NB4 (cell line): Measurements from ENCODE around the gene ATXN1.

ENCODE experiments used
- DNase-seq: peaks from one replicate; pipeline ENCODE4 v3.0.0; 2010; ENCODE audit warnings: low read depth
- H3K4me3 ChIP-seq: one replicate; pipeline ENCODE4 v1.5.1; 2011; ENCODE audit warnings: mild to moderate bottlenecking, low read depth, low read length, moderate library complexity
- MYC ChIP-seq: IDR thresholded peaks from 2 replicates; pipeline ENCODE4 v1.6.1; 2011; ENCODE audit warnings: low read depth, low read length
- POLR2A ChIP-seq: IDR thresholded peaks from 2 replicates; pipeline ENCODE4 v1.6.1; 2011; ENCODE audit warnings: mild to moderate bottlenecking; ENCODE audit not compliant: insufficient read length; ENCODE audit errors: extremely low read depth
- TF ChIP-seq, protein P1 (sequence below): IDR thresholded peaks from one replicate; pipeline ENCODE4 v1.5.1; 2012; ENCODE audit warnings: low read depth, low read length
- TF ChIP-seq, protein P2 (sequence below): IDR thresholded peaks from 2 replicates; pipeline ENCODE4 v1.6.1; 2011; ENCODE audit warnings: low read depth, low read length

The ATXN1 gene

DNA sequence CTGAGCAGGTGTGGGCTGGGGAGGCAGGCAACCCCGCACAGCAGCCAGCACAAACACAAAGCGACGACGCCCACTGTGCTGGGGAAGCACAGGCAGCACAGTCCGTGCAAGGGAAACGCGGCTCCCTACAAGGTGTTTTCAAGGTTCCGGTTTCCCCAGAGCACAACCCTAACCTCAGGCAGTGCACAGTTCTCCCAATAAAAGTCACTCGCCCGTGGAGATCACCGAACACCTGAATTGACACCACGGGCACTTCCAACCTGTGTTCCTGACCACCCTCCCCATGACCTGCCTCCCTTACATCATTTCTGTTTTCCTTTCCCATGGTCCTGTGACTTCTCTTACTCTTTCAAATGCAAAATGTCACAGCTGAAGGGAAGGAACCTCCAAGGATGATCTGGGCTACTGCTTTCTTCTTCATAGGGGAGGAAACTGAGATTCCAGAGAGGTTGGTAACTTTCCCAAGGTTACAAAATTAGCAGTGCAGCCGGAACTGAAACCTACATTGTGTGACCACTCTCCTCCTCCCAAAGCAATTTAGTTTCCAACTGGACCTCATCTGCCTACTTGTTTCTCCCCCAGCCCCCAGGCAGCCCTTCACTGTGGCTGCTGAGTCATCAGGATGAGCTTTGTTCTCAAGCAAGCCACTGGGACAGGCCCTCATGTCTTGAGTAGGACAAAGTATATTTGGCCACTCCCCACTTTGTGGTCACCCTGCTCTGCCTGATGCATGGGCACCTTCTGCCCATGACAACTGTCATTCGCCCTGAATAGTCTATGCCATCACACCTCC is 125.3 kb downstream of the ATXN1 start:
- no peak overlapping the region for H3K4me3 ChIP-seq
- peak; percentile 93 for DNase-seq
- 0 out of 2 replicates have a peak, but pooled peaks have one; percentile 9 for TF ChIP-seq MYC
- TF ChIP-seq, protein P1, sequence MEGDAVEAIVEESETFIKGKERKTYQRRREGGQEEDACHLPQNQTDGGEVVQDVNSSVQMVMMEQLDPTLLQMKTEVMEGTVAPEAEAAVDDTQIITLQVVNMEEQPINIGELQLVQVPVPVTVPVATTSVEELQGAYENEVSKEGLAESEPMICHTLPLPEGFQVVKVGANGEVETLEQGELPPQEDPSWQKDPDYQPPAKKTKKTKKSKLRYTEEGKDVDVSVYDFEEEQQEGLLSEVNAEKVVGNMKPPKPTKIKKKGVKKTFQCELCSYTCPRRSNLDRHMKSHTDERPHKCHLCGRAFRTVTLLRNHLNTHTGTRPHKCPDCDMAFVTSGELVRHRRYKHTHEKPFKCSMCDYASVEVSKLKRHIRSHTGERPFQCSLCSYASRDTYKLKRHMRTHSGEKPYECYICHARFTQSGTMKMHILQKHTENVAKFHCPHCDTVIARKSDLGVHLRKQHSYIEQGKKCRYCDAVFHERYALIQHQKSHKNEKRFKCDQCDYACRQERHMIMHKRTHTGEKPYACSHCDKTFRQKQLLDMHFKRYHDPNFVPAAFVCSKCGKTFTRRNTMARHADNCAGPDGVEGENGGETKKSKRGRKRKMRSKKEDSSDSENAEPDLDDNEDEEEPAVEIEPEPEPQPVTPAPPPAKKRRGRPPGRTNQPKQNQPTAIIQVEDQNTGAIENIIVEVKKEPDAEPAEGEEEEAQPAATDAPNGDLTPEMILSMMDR = no peak

DNA sequence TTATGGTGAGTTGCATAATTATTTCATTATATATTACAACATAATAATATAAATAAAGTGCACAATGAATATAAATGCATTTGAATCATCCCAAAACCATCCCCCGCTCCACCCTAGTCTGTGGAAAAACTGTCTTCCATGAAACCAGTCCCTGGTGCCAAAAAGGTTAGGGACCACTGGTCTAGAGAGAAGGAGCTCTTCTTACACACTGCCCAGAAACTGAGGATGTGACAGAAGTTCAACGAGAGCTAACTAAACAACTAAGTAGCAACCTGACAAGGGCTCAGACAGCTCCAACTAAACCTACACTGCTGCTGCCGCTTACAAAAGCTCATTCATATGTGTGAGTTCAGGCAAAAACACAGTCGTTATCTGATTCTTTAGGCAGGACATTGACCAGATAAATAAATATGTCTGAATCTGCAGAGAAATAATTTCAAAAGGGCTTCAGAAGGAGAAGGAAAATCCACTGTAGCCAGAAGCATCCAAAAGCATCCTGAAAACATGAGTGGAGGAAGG is 125.9 kb downstream of the ATXN1 start:
- H3K4me3 ChIP-seq = no peak overlapping the region
- TF ChIP-seq, protein P1 = no peak
- DNase-seq = no peak

DNA sequence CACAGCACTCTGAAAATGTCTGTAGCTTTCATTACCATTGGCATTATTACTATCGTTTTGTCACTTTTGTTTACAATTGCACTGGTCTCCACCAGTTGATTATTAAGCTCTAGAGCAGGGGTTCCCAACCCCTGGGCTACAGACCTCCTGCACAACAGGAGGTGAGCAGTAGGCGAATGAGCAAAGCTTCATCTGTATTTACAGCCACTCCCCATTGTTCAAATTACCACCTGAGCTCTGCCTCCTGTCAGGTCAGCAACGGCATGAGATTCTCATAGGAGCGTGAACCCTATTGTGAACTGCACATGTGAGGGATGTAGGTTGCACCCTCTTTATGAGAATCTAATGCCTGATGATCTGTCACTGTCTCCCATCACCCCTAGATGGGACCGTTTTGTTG is 126.4 kb downstream of the ATXN1 start:
- H3K4me3 ChIP-seq = no peak overlapping the region
- TF ChIP-seq, protein P2, sequence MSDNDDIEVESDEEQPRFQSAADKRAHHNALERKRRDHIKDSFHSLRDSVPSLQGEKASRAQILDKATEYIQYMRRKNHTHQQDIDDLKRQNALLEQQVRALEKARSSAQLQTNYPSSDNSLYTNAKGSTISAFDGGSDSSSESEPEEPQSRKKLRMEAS = no peak
- TF ChIP-seq MYC = no peak
- no peak for TF ChIP-seq POLR2A
- TF ChIP-seq, protein P1 = no peak
- no peak for DNase-seq

DNA sequence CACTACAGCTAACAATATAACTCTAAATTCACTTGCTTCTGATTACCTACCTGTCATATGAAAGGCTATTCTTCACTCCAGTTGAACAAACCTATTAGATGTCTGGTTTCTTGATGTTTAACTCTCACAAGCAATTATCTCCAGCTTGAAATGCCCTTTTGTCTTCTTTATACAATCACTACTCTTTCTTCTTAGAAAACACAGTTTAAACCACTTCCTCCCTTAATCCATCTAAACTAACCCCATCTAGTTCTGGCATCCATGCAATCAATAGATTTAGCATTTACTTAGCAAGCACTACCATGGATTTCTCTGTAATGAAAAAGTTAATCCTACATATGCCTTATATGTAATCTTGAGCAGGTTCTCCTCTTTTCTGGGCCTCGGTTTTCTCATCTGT is 127.3 kb downstream of the ATXN1 start:
- TF ChIP-seq POLR2A (no peak), MYC (no peak)
- TF ChIP-seq, protein P1 = no peak
- TF ChIP-seq, protein P2 = no peak
- H3K4me3 ChIP-seq = no peak overlapping the region
- no peak for DNase-seq

DNA sequence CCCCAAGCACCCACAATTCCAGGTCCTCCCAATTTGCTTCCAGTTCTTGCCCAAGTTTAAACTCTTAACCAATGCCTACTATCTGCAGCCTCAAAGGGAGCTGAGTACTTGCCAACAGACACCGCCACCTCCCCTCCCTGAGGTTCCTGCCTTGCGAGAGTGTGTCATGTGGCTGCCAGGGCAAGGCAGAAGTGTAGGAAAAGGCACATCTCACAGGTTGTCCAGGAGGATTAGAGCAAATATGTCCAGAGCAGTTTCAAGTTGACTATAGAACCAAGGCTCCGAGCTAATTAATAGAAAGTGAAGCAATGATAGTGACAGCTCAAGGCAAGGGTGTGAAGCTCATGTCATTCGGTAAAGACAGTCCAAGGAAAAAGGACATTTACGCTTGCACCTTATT is 127.8 kb downstream of the ATXN1 start:
- no peak for DNase-seq
- no peak overlapping the region for H3K4me3 ChIP-seq
- TF ChIP-seq POLR2A = no peak
- TF ChIP-seq MYC = no peak
- TF ChIP-seq, protein P1 = no peak
- TF ChIP-seq, protein P2 = no peak

DNA sequence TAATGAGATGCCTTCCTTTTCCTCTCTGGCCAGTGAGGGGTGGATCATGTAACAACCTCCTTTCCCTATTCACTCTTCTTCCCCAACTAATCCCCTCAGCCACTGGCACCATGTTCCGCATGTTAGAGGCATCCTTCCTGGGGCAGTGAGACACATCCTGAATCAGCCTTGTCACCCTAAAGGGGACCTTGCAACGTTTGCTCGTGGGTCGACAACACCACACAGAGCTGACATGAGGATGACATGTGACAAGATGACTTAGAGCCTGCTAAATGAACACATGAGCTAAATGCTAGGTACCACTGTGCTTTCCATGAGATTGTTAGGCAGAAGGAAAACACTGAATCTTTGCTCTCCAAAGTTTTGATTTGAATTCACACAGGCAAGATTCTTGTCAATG is 129.2 kb downstream of the ATXN1 start:
- no peak overlapping the region for H3K4me3 ChIP-seq
- TF ChIP-seq, protein P2 = no peak
- no peak for TF ChIP-seq POLR2A
- no peak for TF ChIP-seq MYC
- TF ChIP-seq, protein P1 = no peak
- DNase-seq = no peak
